Measurements from ENCODE around the gene MPST.

MPST gene

GRCh38 chr22:37054600-37055365, 35.2 kb downstream of the MPST start:
- CTCF ChIA-PET: interaction anchor here (1.1 kb wide), 1 partner anchor 9 kb away, joined by 4 read pairs; no protein-coding TSS in a partner anchor
- POLR2A ChIA-PET: interaction anchor here (1.1 kb wide), 1 partner anchor 36 kb away, joined by 3 read pairs; no protein-coding TSS in a partner anchor
- TF ChIP-seq NFRKB (IDR thresholded peaks at IDR 0.05): no peak
- no peak for TF ChIP-seq L3MBTL2 (conservative IDR thresholded peaks at IDR 0.05)
- TF ChIP-seq FOXM1 (IDR thresholded peaks at IDR 0.05; ENCODE audit: borderline replicate concordance): no peak
- no peak for TF ChIP-seq CTBP1 (IDR thresholded peaks at IDR 0.05; ENCODE audit: borderline replicate concordance)
- TF ChIP-seq SUZ12 (IDR thresholded peaks at IDR 0.05): no peak
- TF ChIP-seq ARNT (IDR thresholded peaks at IDR 0.05): no peak
- TF ChIP-seq FOXK2 (IDR thresholded peaks at IDR 0.05): no peak
- TF ChIP-seq SP1 (IDR thresholded peaks at IDR 0.05): no peak
- TF ChIP-seq PKNOX1 (IDR thresholded peaks at IDR 0.05): no peak
- no peak for TF ChIP-seq TARDBP (IDR thresholded peaks at IDR 0.05)
- TF ChIP-seq BHLHE40 (IDR thresholded peaks at IDR 0.05; ENCODE audit: borderline replicate concordance): no peak
- no peak for TF ChIP-seq FOXA1 (IDR thresholded peaks at IDR 0.05)
- no peak for TF ChIP-seq ELF4 (IDR thresholded peaks at IDR 0.05)
- TF ChIP-seq ZNF384 (IDR thresholded peaks at IDR 0.05): no peak
- TF ChIP-seq HDGF (IDR thresholded peaks at IDR 0.05; ENCODE audit: borderline replicate concordance): no peak
- no peak for TF ChIP-seq LEF1 (IDR thresholded peaks at IDR 0.05; ENCODE audit: borderline replicate concordance)
- DNase-seq (ENCODE audit: extremely low spot score): no peak

GRCh38 chr22:37056246-37056645, 36.7 kb downstream of the MPST start:
- no peak for DNase-seq (ENCODE audit: extremely low spot score)
- TF ChIP-seq CTBP1 (IDR thresholded peaks at IDR 0.05; ENCODE audit: borderline replicate concordance) (no peak), PKNOX1 (IDR thresholded peaks at IDR 0.05) (no peak), ELF4 (IDR thresholded peaks at IDR 0.05) (no peak), FOXK2 (IDR thresholded peaks at IDR 0.05) (no peak), TARDBP (IDR thresholded peaks at IDR 0.05) (no peak), FOXM1 (IDR thresholded peaks at IDR 0.05; ENCODE audit: borderline replicate concordance) (no peak), NFRKB (IDR thresholded peaks at IDR 0.05) (no peak), BHLHE40 (IDR thresholded peaks at IDR 0.05; ENCODE audit: borderline replicate concordance) (no peak), L3MBTL2 (conservative IDR thresholded peaks at IDR 0.05) (no peak), ARNT (IDR thresholded peaks at IDR 0.05) (no peak), LEF1 (IDR thresholded peaks at IDR 0.05; ENCODE audit: borderline replicate concordance) (no peak), HDGF (IDR thresholded peaks at IDR 0.05; ENCODE audit: borderline replicate concordance) (no peak), ZNF384 (IDR thresholded peaks at IDR 0.05) (no peak), SUZ12 (IDR thresholded peaks at IDR 0.05) (no peak), SP1 (IDR thresholded peaks at IDR 0.05) (no peak), FOXA1 (IDR thresholded peaks at IDR 0.05) (no peak)
- ChIA-PET POLR2A (no interaction called here), CTCF (no interaction called here)

GRCh38 chr22:37057226-37057625, 37.7 kb downstream of the MPST start:
- CTCF ChIA-PET: no interaction called here

DNA sequence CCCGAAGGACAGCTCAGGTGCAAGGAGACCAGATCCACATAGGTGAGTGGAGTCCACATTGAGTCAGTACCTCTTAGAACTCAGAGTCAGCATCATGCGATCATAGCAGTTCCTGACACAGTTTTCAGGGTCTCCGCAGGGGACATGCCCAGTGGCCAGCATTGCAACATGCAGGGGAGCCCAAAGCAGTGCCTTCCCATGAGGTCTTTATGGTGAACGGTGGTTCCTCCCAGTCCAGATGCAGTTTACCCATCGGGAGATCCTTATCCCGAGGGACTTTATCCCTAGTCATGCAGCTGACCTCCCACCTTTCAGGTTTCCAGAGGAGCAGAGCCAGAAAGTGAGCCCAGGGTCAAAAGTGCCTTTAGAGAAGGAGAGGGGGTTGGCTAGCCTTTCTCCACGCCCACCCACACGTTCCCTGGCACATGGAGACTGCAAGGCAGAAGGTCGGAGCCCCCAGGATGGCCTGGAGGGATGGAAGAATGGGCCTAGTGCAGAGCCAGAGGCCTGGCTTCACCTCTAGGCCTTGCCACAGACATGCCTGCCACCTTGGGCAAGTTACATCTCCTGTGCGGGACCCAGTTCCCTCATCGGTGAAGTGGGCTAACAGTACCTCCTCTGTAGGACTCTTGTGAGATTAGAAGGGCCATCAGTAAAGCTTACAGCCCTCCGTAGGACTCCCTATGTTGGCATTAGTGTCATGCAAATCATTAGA, 38.4 kb downstream of the MPST start:
- DNase-seq (ENCODE audit: extremely low spot score): no peak
- no peak for TF ChIP-seq FOXA1 (IDR thresholded peaks at IDR 0.05)
- POLR2A ChIA-PET: no interaction called here
- CTCF ChIA-PET: no interaction called here

More at GRCh38 chr22:37057226-37057625, 37.7 kb downstream of the MPST start:
- no peak for DNase-seq (ENCODE audit: extremely low spot score)
- POLR2A ChIA-PET: no interaction called here
- no peak for TF ChIP-seq ELF4 (IDR thresholded peaks at IDR 0.05)
- no peak for TF ChIP-seq BHLHE40 (IDR thresholded peaks at IDR 0.05; ENCODE audit: borderline replicate concordance)
- TF ChIP-seq HDGF (IDR thresholded peaks at IDR 0.05; ENCODE audit: borderline replicate concordance): no peak

GRCh38 chr22:37058917-37059701, 39.6 kb downstream of the MPST start:
- no peak for TF ChIP-seq FOXA1 (IDR thresholded peaks at IDR 0.05)
- TF ChIP-seq BHLHE40 (IDR thresholded peaks at IDR 0.05; ENCODE audit: borderline replicate concordance): no peak
- no peak for TF ChIP-seq NFRKB (IDR thresholded peaks at IDR 0.05)
- no peak for TF ChIP-seq TARDBP (IDR thresholded peaks at IDR 0.05)
- no peak for TF ChIP-seq ZNF384 (IDR thresholded peaks at IDR 0.05)
- TF ChIP-seq ARNT (IDR thresholded peaks at IDR 0.05): no peak
- no peak for TF ChIP-seq PKNOX1 (IDR thresholded peaks at IDR 0.05)
- TF ChIP-seq L3MBTL2 (conservative IDR thresholded peaks at IDR 0.05): no peak
- no peak for TF ChIP-seq HDGF (IDR thresholded peaks at IDR 0.05; ENCODE audit: borderline replicate concordance)
- no peak for TF ChIP-seq CTBP1 (IDR thresholded peaks at IDR 0.05; ENCODE audit: borderline replicate concordance)
- no peak for TF ChIP-seq SP1 (IDR thresholded peaks at IDR 0.05)
- TF ChIP-seq LEF1 (IDR thresholded peaks at IDR 0.05; ENCODE audit: borderline replicate concordance): no peak
- no peak for TF ChIP-seq SUZ12 (IDR thresholded peaks at IDR 0.05)
- no peak for TF ChIP-seq FOXM1 (IDR thresholded peaks at IDR 0.05; ENCODE audit: borderline replicate concordance)
- TF ChIP-seq ELF4 (IDR thresholded peaks at IDR 0.05): no peak
- TF ChIP-seq FOXK2 (IDR thresholded peaks at IDR 0.05): no peak
- ChIA-PET CTCF (no interaction called here), POLR2A (no interaction called here)
- DNase-seq (ENCODE audit: extremely low spot score): no peak
